HepG2 (cell line): ENCODE results near the gene HENMT1. TPM values are rescaled to one million over a fixed set of nuclear protein-coding genes. Genes with fewer than 3 reads are reported as not detected.

ENCODE experiments used
- AGO1 ChIP-seq: fragments of 200-400 bp; formaldehyde crosslinking; IDR thresholded peaks from 2 replicates; pipeline ENCODE4 v1.6.1; 2017; ENCODE audit warnings: mild to moderate bottlenecking, low read depth, low read length, moderate library complexity; ENCODE audit not compliant: poor library complexity, severe bottlenecking
- CBX1 ChIP-seq: IDR thresholded peaks from one replicate; pipeline ENCODE4 v1.6.1; 2016; ENCODE audit warnings: antibody characterized with exemption, low read depth
- FIP1L1 ChIP-seq: fragments of 200-400 bp; formaldehyde crosslinking; IDR thresholded peaks from 2 replicates; pipeline ENCODE4 v1.6.1; 2018; ENCODE audit warnings: low read depth, mild to moderate bottlenecking, low read length, moderate library complexity, borderline replicate concordance; ENCODE audit not compliant: insufficient read depth
- HDAC2 ChIP-seq: sonication (generic); formaldehyde crosslinking; IDR thresholded peaks from 2 replicates; pipeline ENCODE4 v1.4.0; 2020; ENCODE audit warnings: missing genetic modification reagents
- KDM5A ChIP-seq: fragments of 200-600 bp; sonication (generic); IDR thresholded peaks from 2 replicates; pipeline ENCODE4 v1.7.0; 2018; ENCODE audit warnings: antibody characterized with exemption, mild to moderate bottlenecking, low read length, borderline replicate concordance
- MLLT10 ChIP-seq: sonication (generic); formaldehyde crosslinking; IDR thresholded peaks from 2 replicates; pipeline ENCODE4 v1.4.0; 2020; ENCODE audit warnings: missing genetic modification reagents
- NFE2 ChIP-seq: sonication (generic); formaldehyde crosslinking; IDR thresholded peaks from 2 replicates; pipeline ENCODE4 v1.4.0; 2020; ENCODE audit warnings: missing genetic modification reagents
- RELA ChIP-seq: sonication (generic); formaldehyde crosslinking; IDR thresholded peaks from 2 replicates; pipeline ENCODE4 v1.4.0; 2020; ENCODE audit warnings: missing genetic modification reagents
- RNF2 ChIP-seq: fragments of 450-650 bp; conservative IDR thresholded peaks from 2 replicates; pipeline ENCODE4 v1.6.1; 2016; ENCODE audit warnings: low read depth
- SRY ChIP-seq: sonication (generic); formaldehyde crosslinking; IDR thresholded peaks from 2 replicates; pipeline ENCODE4 v1.8.0; 2022; ENCODE audit warnings: mild to moderate bottlenecking, missing genetic modification reagents
- TCF7 ChIP-seq: sonication (generic); IDR thresholded peaks from 2 replicates; pipeline ENCODE4 v1.6.1; 2016; ENCODE audit warnings: antibody characterized with exemption, low read depth
- TSC22D2 ChIP-seq: sonication (generic); formaldehyde crosslinking; IDR thresholded peaks from 2 replicates; pipeline ENCODE4 v1.5.1; 2020; ENCODE audit warnings: missing genetic modification reagents, mild to moderate bottlenecking, borderline replicate concordance
- ZBTB38 ChIP-seq: sonication (generic); formaldehyde crosslinking; IDR thresholded peaks from 2 replicates; pipeline ENCODE4 v1.5.1; 2020; ENCODE audit warnings: mild to moderate bottlenecking, missing genetic modification reagents
- ZFY ChIP-seq: sonication (generic); formaldehyde crosslinking; IDR thresholded peaks from 2 replicates; pipeline ENCODE4 v1.4.0; 2020; ENCODE audit warnings: missing genetic modification reagents
- ZNF354B ChIP-seq: sonication (generic); formaldehyde crosslinking; IDR thresholded peaks from 2 replicates; pipeline ENCODE4 v1.8.0; 2022; ENCODE audit warnings: mild to moderate bottlenecking, missing genetic modification reagents
- ZNF564 ChIP-seq: sonication (generic); formaldehyde crosslinking; IDR thresholded peaks from 2 replicates; pipeline ENCODE4 v1.8.1; 2023; ENCODE audit warnings: mild to moderate bottlenecking, missing genetic modification reagents
- ZNF652 ChIP-seq: IDR thresholded peaks from 2 replicates; pipeline ENCODE4 v1.6.1; 2016; ENCODE audit warnings: low read depth, borderline replicate concordance
- ZNF713 ChIP-seq: sonication (generic); formaldehyde crosslinking; IDR thresholded peaks from 2 replicates; pipeline ENCODE4 v1.4.0; 2020; ENCODE audit warnings: mild to moderate bottlenecking, missing genetic modification reagents
- polyA plus RNA-seq, 8 experiments: library from polyadenylated mRNA; depleted of rRNA in 3 of 8; stranded (reverse) in 7 of 8; unstranded in 1 of 8; fragments of >200 nt; fragmentation: Illumina TruSeq in 4 of 8; extraction: Trizol in 4 of 8; gene quantifications; 2 replicates each; pipeline versions ENCODE4 v1.2.1 to v1.2.3, GENCODE V29; 2011 to 2016; ENCODE audit warnings: low read depth in 4 of 8, missing spikeins in 1 of 8, mixed read lengths in 1 of 8; ENCODE audit not compliant: insufficient read depth in 1 of 8
- total RNA-seq, 5 experiments: library from RNA; depleted of rRNA; stranded (reverse); fragments of >200 nt; fragmentation: Illumina TruSeq; extraction: Trizol; gene quantifications; 2 replicates each; pipeline ENCODE4 v1.2.3, GENCODE V29; 2016; ENCODE audit warnings: low read depth in 1 of 5
- TF ChIP-seq, protein P1 (sequence below): sonication (generic); formaldehyde crosslinking; IDR thresholded peaks from 2 replicates; pipeline ENCODE4 v1.8.1; 2023; ENCODE audit warnings: missing genetic modification reagents, mild to moderate bottlenecking, borderline replicate concordance
- TF ChIP-seq, protein P2 (sequence below): sonication (generic); formaldehyde crosslinking; IDR thresholded peaks from 2 replicates; pipeline ENCODE4 v1.4.0; 2020; ENCODE audit warnings: missing genetic modification reagents
- TF ChIP-seq, protein P3 (sequence below), 2 experiments: sonication (generic) in 1 of 2; formaldehyde crosslinking in 1 of 2; IDR thresholded peaks; 2 replicates each; pipeline versions ENCODE4 v1.6.1 to v1.9.0; 2014 to 2022; ENCODE audit warnings: antibody characterized with exemption in 1 of 2, borderline replicate concordance in 1 of 2, inconsistent platforms in 1 of 2, low read depth in 1 of 2, missing genetic modification reagents in 1 of 2
- TF ChIP-seq, protein P4 (sequence below): sonication (generic); formaldehyde crosslinking; IDR thresholded peaks from 2 replicates; pipeline ENCODE4 v1.8.1; 2023; ENCODE audit warnings: mild to moderate bottlenecking, missing genetic modification reagents, borderline replicate concordance

Gene HENMT1
- total and polyA plus RNA-seq, 2 of the 13 experiments (the other 11 are each of a cell fraction or from before 2014, with no cell fraction given): not detected

DNA sequence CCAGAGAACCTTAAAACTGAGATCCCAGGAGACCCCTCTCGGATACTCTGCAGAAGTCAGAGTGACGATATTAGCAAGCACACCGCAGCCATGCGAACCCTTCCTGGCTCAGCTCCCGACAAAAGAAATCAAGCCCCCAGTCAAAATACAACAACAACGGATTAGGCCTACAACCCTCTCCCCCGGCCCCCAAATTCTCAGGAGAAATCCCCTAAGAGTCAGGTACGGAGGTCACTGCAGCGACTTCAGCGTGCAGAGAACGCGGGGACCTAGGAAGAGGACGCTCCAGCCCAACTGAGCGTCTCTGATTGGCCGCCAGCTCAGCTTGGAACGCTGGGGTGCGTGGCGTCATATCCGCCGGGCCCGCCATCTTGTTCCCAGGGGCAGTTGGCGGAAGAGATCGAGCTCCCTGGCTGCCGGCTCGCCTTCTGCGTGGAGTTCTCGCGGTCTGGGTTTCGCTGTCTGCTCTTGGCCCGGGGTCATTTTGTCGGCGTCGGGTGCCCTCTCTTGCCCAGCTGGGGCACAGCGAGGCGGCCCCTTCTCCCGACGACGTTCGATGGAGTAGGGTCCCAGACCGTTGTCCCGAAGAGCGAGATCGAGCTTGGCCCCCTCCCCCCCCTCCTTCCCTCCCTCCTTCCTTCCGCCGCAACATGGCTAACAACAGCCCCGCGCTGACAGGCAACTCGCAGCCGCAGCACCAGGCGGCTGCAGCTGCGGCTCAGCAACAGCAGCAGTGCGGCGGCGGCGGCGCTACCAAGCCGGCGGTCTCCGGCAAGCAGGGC, 31.2 kb upstream of the HENMT1 start, which contains the start of gene PRPF38B (continued):
- no peak for TF ChIP-seq ZNF354B
- TF ChIP-seq, protein P1, sequence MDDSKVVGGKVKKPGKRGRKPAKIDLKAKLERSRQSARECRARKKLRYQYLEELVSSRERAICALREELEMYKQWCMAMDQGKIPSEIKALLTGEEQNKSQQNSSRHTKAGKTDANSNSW (CRISPR knock-in tag): no peak
- TF ChIP-seq, protein P2, sequence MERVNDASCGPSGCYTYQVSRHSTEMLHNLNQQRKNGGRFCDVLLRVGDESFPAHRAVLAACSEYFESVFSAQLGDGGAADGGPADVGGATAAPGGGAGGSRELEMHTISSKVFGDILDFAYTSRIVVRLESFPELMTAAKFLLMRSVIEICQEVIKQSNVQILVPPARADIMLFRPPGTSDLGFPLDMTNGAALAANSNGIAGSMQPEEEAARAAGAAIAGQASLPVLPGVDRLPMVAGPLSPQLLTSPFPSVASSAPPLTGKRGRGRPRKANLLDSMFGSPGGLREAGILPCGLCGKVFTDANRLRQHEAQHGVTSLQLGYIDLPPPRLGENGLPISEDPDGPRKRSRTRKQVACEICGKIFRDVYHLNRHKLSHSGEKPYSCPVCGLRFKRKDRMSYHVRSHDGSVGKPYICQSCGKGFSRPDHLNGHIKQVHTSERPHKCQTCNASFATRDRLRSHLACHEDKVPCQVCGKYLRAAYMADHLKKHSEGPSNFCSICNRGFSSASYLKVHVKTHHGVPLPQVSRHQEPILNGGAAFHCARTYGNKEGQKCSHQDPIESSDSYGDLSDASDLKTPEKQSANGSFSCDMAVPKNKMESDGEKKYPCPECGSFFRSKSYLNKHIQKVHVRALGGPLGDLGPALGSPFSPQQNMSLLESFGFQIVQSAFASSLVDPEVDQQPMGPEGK (CRISPR knock-in tag): 0 out of 2 replicates have a peak, but pooled peaks have one; percentile 57
- TF ChIP-seq ZNF564 (CRISPR knock-in tag): peak; percentile 91
- no peak for TF ChIP-seq ZNF713 (CRISPR knock-in tag)
- TF ChIP-seq TCF7: no peak
- TF ChIP-seq FIP1L1: no peak
- no peak; the same call in 1 of the 2 replicates for TF ChIP-seq SRY (CRISPR knock-in tag)
- TF ChIP-seq, protein P3, sequence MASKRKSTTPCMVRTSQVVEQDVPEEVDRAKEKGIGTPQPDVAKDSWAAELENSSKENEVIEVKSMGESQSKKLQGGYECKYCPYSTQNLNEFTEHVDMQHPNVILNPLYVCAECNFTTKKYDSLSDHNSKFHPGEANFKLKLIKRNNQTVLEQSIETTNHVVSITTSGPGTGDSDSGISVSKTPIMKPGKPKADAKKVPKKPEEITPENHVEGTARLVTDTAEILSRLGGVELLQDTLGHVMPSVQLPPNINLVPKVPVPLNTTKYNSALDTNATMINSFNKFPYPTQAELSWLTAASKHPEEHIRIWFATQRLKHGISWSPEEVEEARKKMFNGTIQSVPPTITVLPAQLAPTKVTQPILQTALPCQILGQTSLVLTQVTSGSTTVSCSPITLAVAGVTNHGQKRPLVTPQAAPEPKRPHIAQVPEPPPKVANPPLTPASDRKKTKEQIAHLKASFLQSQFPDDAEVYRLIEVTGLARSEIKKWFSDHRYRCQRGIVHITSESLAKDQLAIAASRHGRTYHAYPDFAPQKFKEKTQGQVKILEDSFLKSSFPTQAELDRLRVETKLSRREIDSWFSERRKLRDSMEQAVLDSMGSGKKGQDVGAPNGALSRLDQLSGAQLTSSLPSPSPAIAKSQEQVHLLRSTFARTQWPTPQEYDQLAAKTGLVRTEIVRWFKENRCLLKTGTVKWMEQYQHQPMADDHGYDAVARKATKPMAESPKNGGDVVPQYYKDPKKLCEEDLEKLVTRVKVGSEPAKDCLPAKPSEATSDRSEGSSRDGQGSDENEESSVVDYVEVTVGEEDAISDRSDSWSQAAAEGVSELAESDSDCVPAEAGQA (IDR thresholded peaks at IDR 0.05; ENCODE audit: low read depth): peak; percentile 98
- TF ChIP-seq, protein P3 (CRISPR knock-in tag; IDR thresholded peaks at IDR 0.05; ENCODE audit: borderline replicate concordance): no peak
- no peak for TF ChIP-seq HDAC2 (CRISPR knock-in tag)
- TF ChIP-seq ZBTB38 (CRISPR knock-in tag): peak; percentile 36; the same call in 1 of the 2 replicates
- no peak for TF ChIP-seq NFE2 (CRISPR knock-in tag)
- peak; percentile 70 for TF ChIP-seq ZFY (CRISPR knock-in tag)
- TF ChIP-seq CBX1: peak; percentile 89
- TF ChIP-seq AGO1: peak; percentile 53
- TF ChIP-seq MLLT10: no peak
- TF ChIP-seq, protein P4, sequence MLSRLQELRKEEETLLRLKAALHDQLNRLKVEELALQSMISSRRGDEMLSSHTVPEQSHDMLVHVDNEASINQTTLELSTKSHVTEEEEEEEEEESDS (CRISPR knock-in tag): no peak
- TF ChIP-seq TSC22D2 (CRISPR knock-in tag): no peak
- no peak for TF ChIP-seq ZNF652 (CRISPR knock-in tag)
- no peak; the same call in 1 of the 2 replicates for TF ChIP-seq RELA (CRISPR knock-in tag)
- TF ChIP-seq KDM5A: peak; percentile 72; the same call in 1 of the 2 replicates
- peak; percentile 50; the same call in 1 of the 2 replicates for TF ChIP-seq RNF2
